IMR-90 (cell line): ENCODE data around the gene CREB5. TPM values are rescaled to one million over a fixed set of nuclear protein-coding genes. Genes with fewer than 3 reads are reported as not detected.

Experiments
- ATAC-seq: fragments of 200-7000 bp; cut with Tn5 transposase; 2 replicates; pipeline ENCODE4 v1.9.1; 2020; ENCODE audit warnings: low read depth, mild to moderate bottlenecking, moderate library complexity
- BruUV-seq: library from RNA; stranded (reverse); fragments of 400-500 nt; replicated peaks from 2 replicates; lab custom pipeline; 2021; lab: Mats Ljungman, UMichigan
- CTCF ChIA-PET: fragments of 300-600 bp; formaldehyde crosslinking; extraction: SDS; loops from one replicate; lab custom pipeline; 2021; ENCODE audit warnings: antibody characterized with exemption; lab: Yijun Ruan, JAX
- POLR2A ChIA-PET: fragments of 300-600 bp; sonication (Branson Sonifier 250); formaldehyde crosslinking; loops from one replicate; lab custom pipeline; 2022; ENCODE audit warnings: antibody characterized with exemption; ENCODE audit not compliant: unreplicated experiment; lab: Charles Lee
- DNase-seq: peaks from one replicate; pipeline ENCODE4 v3.0.0; 2013
- H2AFZ ChIP-seq: replicated peaks from 2 replicates; pipeline ENCODE3; 2013; ENCODE audit warnings: low read length, mild to moderate bottlenecking; ENCODE audit not compliant: poor library complexity
- H2AK5ac ChIP-seq: 2 replicates; pipeline ENCODE4 v1.6.1; 2013; ENCODE audit warnings: low read depth, low read length, inconsistent platforms
- H2AK9ac ChIP-seq: replicated peaks from 2 replicates; pipeline ENCODE3; 2013; ENCODE audit warnings: mild to moderate bottlenecking, low read depth, low read length, moderate library complexity; ENCODE audit not compliant: poor library complexity
- H2BK120ac ChIP-seq: 2 replicates; pipeline ENCODE4 v1.6.1; 2013; ENCODE audit warnings: low read depth, low read length, inconsistent platforms
- H2BK15ac ChIP-seq: 3 replicates; pipeline ENCODE4 v1.6.1; 2013; ENCODE audit warnings: low read depth, low read length, inconsistent platforms
- H2BK20ac ChIP-seq: 2 replicates; pipeline ENCODE4 v1.6.1; 2013; ENCODE audit warnings: low read depth, mild to moderate bottlenecking, inconsistent platforms, low read length, moderate library complexity
- H2BK5ac ChIP-seq: 2 replicates; pipeline ENCODE4 v1.6.1; 2013; ENCODE audit warnings: mild to moderate bottlenecking, low read depth, low read length, inconsistent platforms; ENCODE audit not compliant: poor library complexity, severe bottlenecking
- H3K14ac ChIP-seq: replicated peaks from 2 replicates; pipeline ENCODE4 v1.6.1; 2013; ENCODE audit warnings: low read depth, low read length, inconsistent platforms
- H3K18ac ChIP-seq: 2 replicates; pipeline ENCODE4 v1.6.1; 2013; ENCODE audit warnings: low read depth, low read length, control low read depth
- H3K23ac ChIP-seq: 2 replicates; pipeline ENCODE4 v1.6.1; 2013; ENCODE audit warnings: low read depth, low read length, inconsistent platforms
- H3K27ac ChIP-seq: 2 replicates; pipeline ENCODE4 v1.5.1; 2013; ENCODE audit warnings: mild to moderate bottlenecking, control low read depth, low read length; ENCODE audit not compliant: insufficient read depth
- H3K27me3 ChIP-seq: 2 replicates; pipeline ENCODE4 v1.6.1; 2013; ENCODE audit warnings: low read length; ENCODE audit not compliant: control insufficient read depth, insufficient read depth
- H3K36me3 ChIP-seq: 2 replicates; pipeline ENCODE4 v1.6.1; 2013; ENCODE audit warnings: low read length, mixed read lengths; ENCODE audit not compliant: control insufficient read depth, insufficient read depth
- H3K4ac ChIP-seq: 2 replicates; pipeline ENCODE4 v1.6.1; 2013; ENCODE audit warnings: low read depth, low read length, inconsistent platforms
- H3K4me1 ChIP-seq: 2 replicates; pipeline ENCODE4 v1.6.1; 2013; ENCODE audit warnings: low read length, mixed read lengths; ENCODE audit not compliant: control insufficient read depth, insufficient read depth
- H3K4me2 ChIP-seq: 2 replicates; pipeline ENCODE4 v1.6.1; 2013; ENCODE audit warnings: low read depth, mild to moderate bottlenecking, control low read depth, low read length, moderate library complexity
- H3K4me3 ChIP-seq: 2 replicates; pipeline ENCODE4 v1.5.1; 2013; ENCODE audit warnings: low read depth, mild to moderate bottlenecking, control low read depth, low read length, moderate library complexity; ENCODE audit not compliant: insufficient read depth
- H3K56ac ChIP-seq: 2 replicates; pipeline ENCODE4 v1.6.1; 2013; ENCODE audit warnings: low read length, inconsistent platforms; ENCODE audit not compliant: insufficient read depth; ENCODE audit errors: extremely low read depth
- H3K79me1 ChIP-seq, 2 experiments: 2 replicates each; pipeline ENCODE4 v1.6.1; 2013; ENCODE audit warnings: low read length in 2 of 2, inconsistent platforms in 1 of 2, low read depth in 1 of 2
- H3K9ac ChIP-seq: 2 replicates; pipeline ENCODE4 v1.6.1; 2013; ENCODE audit warnings: low read depth, low read length, control low read depth
- H3K9me1 ChIP-seq: 2 replicates; pipeline ENCODE4 v1.6.1; 2013; ENCODE audit warnings: low read length, inconsistent platforms; ENCODE audit not compliant: insufficient read depth
- H3K9me3 ChIP-seq: 2 replicates; pipeline ENCODE4 v1.6.1; 2013; ENCODE audit warnings: low read length; ENCODE audit not compliant: control insufficient read depth, insufficient read depth
- H4K20me1 ChIP-seq: 2 replicates; pipeline ENCODE4 v1.6.1; 2013; ENCODE audit warnings: low read length, inconsistent platforms; ENCODE audit not compliant: insufficient read depth
- H4K5ac ChIP-seq: 2 replicates; pipeline ENCODE4 v1.6.1; 2013; ENCODE audit warnings: mild to moderate bottlenecking, low read depth, low read length, control low read depth
- H4K8ac ChIP-seq, 2 experiments: 2 replicates each; pipeline ENCODE4 v1.6.1; 2013; ENCODE audit warnings: low read depth in 2 of 2, low read length in 2 of 2, control low read depth in 1 of 2, inconsistent platforms in 1 of 2
- H4K91ac ChIP-seq: 2 replicates; pipeline ENCODE4 v1.6.1; 2013; ENCODE audit warnings: low read depth, low read length, inconsistent platforms; ENCODE audit not compliant: insufficient read depth
- BHLHE40 ChIP-seq: fragments of 150-350 bp; IDR thresholded peaks from 2 replicates; pipeline ENCODE4 v1.6.1; 2016; ENCODE audit warnings: mild to moderate bottlenecking, low read depth, low read length
- CEBPB ChIP-seq: IDR thresholded peaks from 2 replicates; pipeline ENCODE4 v1.6.1; 2012; ENCODE audit warnings: low read depth, low read length, improper control_type of control experiment
- CHD1 ChIP-seq: IDR thresholded peaks from 2 replicates; pipeline ENCODE4 v1.6.1; 2012; ENCODE audit warnings: low read depth, low read length, improper control_type of control experiment
- FOS ChIP-seq: fragments of 150-350 bp; IDR thresholded peaks from 2 replicates; pipeline ENCODE4 v1.6.1; 2016; ENCODE audit warnings: low read depth, low read length
- MAFK ChIP-seq: IDR thresholded peaks from 2 replicates; pipeline ENCODE4 v1.6.1; 2012; ENCODE audit warnings: low read depth, low read length, improper control_type of control experiment
- MAZ ChIP-seq: IDR thresholded peaks from 2 replicates; pipeline ENCODE4 v1.6.1; 2012; ENCODE audit warnings: low read depth, mild to moderate bottlenecking, low read length, improper control_type of control experiment, moderate library complexity, borderline replicate concordance
- MXI1 ChIP-seq: IDR thresholded peaks from 2 replicates; pipeline ENCODE4 v1.6.1; 2012; ENCODE audit warnings: low read depth, mild to moderate bottlenecking, low read length, moderate library complexity, borderline replicate concordance
- NFE2L2 ChIP-seq: fragments of 150-350 bp; IDR thresholded peaks from 2 replicates; pipeline ENCODE4 v1.6.1; 2016; ENCODE audit warnings: low read depth, mild to moderate bottlenecking, low read length
- POLR2A ChIP-seq: IDR thresholded peaks from 2 replicates; pipeline ENCODE4 v1.6.1; 2012; ENCODE audit warnings: mild to moderate bottlenecking, low read depth, low read length
- RAD21 ChIP-seq: IDR thresholded peaks from 2 replicates; pipeline ENCODE4 v1.6.1; 2012; ENCODE audit warnings: low read length, improper control_type of control experiment
- RCOR1 ChIP-seq: IDR thresholded peaks from 2 replicates; pipeline ENCODE4 v1.6.1; 2012; ENCODE audit warnings: mild to moderate bottlenecking, low read length, improper control_type of control experiment; ENCODE audit not compliant: insufficient replicate concordance
- RFX5 ChIP-seq: IDR thresholded peaks from 2 replicates; pipeline ENCODE4 v1.8.0; 2012; ENCODE audit warnings: low read depth, mild to moderate bottlenecking, low read length, moderate library complexity
- SMC3 ChIP-seq: fragments of 150-350 bp; IDR thresholded peaks from 2 replicates; pipeline ENCODE4 v1.6.1; 2016; ENCODE audit warnings: low read depth, mild to moderate bottlenecking, antibody characterized with exemption, low read length, moderate library complexity
- USF2 ChIP-seq: fragments of 150-350 bp; IDR thresholded peaks from 2 replicates; pipeline ENCODE4 v1.6.1; 2017; ENCODE audit warnings: mild to moderate bottlenecking, antibody characterized with exemption, low read length, low read depth
- WGBS, 2 experiments: methylation state at CpG; one replicate each; pipeline versions ENCODE4 v1.1.5 to v1.1.7; 2013; ENCODE audit warnings: missing lambda C conversion rate in 2 of 2; ENCODE audit not compliant: insufficient read length in 1 of 2; ENCODE audit errors: extremely low coverage in 2 of 2; 5-methylcytosine and 5-hydroxymethylcytosine counted together
- dilution Hi-C: fragments of 300-500 bp; cut with HindIII; formaldehyde crosslinking; loops from one replicate; pipeline ENCODE4 v1.14.3; 2018; ENCODE audit warnings: low sequenced_read_pairs; ENCODE audit not compliant: unreplicated experiment
- in situ Hi-C: fragments of 300-500 bp; cut with MboI; formaldehyde crosslinking; loops from 3 replicates; pipeline ENCODE4 v1.14.3; 2019; ENCODE audit warnings: low sequenced_read_pairs, inconsistent platforms, mixed read lengths
- intact Hi-C: fragments of 100-400 bp; cut with micrococcal nuclease; formaldehyde crosslinking; loops from 2 replicates; pipeline ENCODE4 v1.10.0; 2022
- polyA plus RNA-seq, 3 experiments: library from polyadenylated mRNA; depleted of rRNA; stranded (reverse); fragments of >200 nt; gene quantifications; 2 replicates each; pipeline ENCODE4 v1.2.3, GENCODE V29; 2012; ENCODE audit warnings: low replicate concordance in 1 of 3
- total RNA-seq: library from RNA; depleted of rRNA; stranded (reverse); fragments of >200 nt; gene quantifications from 2 replicates; pipeline ENCODE4 v1.2.3, GENCODE V29; 2012
- TF ChIP-seq, protein P1 (sequence below): conservative IDR thresholded peaks from 2 replicates; pipeline ENCODE4 v1.5.1; 2012; ENCODE audit warnings: mild to moderate bottlenecking, low read depth, low read length, improper control_type of control experiment
- TF ChIP-seq, protein P2 (sequence below): fragments of 150-350 bp; IDR thresholded peaks from 2 replicates; pipeline ENCODE4 v1.6.1; 2016; ENCODE audit warnings: low read depth, mild to moderate bottlenecking, low read length, moderate library complexity, borderline replicate concordance

The CREB5 gene
- total and polyA plus RNA-seq, 2 of the 4 experiments (the other 2 are of a cell fraction) = 7.3 to 13.1 TPM

- Histone ChIP-seq H3K4me3 (no peak overlapping the region), H3K4ac (no peak overlapping the region), H3K23ac (no peak overlapping the region), H3K4me2 (no peak overlapping the region), H4K20me1 (no peaks in the 10 kb centered on the region), H3K36me3 (no peaks in the 10 kb centered on the region), H3K9ac (no peak overlapping the region), H2AK5ac (no peak overlapping the region), H3K9me1 (no peaks in the 10 kb centered on the region), H3K56ac (no peak overlapping the region), H3K27ac (no peak overlapping the region), H4K5ac (no peak overlapping the region), H4K91ac (no peak overlapping the region), H2BK15ac (no peak overlapping the region), H2AFZ (no peak overlapping the region), H2BK5ac (no peak overlapping the region), H2BK20ac (no peak overlapping the region), H3K4me1 (no peaks in the 10 kb centered on the region), H2AK9ac (no peak overlapping the region), H2BK120ac (no peak overlapping the region), H3K27me3 (no peaks in the 10 kb centered on the region; the same call in 1 of the 2 replicates), H3K79me1 (no peaks in the 10 kb centered on the region), H3K18ac (no peak overlapping the region), H3K9me3 (no peaks in the 10 kb centered on the region), H3K14ac (no peak overlapping the region), H4K8ac (no peak overlapping the region)
- no peak for ATAC-seq
- DNase-seq = no peak
- BruUV-seq = no TSS peak
- dilution Hi-C loops = no loop called here
- CTCF ChIA-PET = no interaction called here
- TF ChIP-seq BHLHE40 (no peak), RAD21 (no peak), MXI1 (no peak), SMC3 (no peak), MAFK (no peak), POLR2A (no peak), CHD1 (no peak), RFX5 (no peak), FOS (no peak), CEBPB (no peak), USF2 (no peak), MAZ (no peak), RCOR1 (no peak), NFE2L2 (no peak)
- TF ChIP-seq, protein P1, sequence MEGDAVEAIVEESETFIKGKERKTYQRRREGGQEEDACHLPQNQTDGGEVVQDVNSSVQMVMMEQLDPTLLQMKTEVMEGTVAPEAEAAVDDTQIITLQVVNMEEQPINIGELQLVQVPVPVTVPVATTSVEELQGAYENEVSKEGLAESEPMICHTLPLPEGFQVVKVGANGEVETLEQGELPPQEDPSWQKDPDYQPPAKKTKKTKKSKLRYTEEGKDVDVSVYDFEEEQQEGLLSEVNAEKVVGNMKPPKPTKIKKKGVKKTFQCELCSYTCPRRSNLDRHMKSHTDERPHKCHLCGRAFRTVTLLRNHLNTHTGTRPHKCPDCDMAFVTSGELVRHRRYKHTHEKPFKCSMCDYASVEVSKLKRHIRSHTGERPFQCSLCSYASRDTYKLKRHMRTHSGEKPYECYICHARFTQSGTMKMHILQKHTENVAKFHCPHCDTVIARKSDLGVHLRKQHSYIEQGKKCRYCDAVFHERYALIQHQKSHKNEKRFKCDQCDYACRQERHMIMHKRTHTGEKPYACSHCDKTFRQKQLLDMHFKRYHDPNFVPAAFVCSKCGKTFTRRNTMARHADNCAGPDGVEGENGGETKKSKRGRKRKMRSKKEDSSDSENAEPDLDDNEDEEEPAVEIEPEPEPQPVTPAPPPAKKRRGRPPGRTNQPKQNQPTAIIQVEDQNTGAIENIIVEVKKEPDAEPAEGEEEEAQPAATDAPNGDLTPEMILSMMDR = no peak
- TF ChIP-seq, protein P2, sequence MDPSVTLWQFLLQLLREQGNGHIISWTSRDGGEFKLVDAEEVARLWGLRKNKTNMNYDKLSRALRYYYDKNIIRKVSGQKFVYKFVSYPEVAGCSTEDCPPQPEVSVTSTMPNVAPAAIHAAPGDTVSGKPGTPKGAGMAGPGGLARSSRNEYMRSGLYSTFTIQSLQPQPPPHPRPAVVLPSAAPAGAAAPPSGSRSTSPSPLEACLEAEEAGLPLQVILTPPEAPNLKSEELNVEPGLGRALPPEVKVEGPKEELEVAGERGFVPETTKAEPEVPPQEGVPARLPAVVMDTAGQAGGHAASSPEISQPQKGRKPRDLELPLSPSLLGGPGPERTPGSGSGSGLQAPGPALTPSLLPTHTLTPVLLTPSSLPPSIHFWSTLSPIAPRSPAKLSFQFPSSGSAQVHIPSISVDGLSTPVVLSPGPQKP = no peak
- WGBS, 2 experiments = 67% methylated on average over 1 of the region's 4 CpGs; no CpG with 5 or more reads in 1 of the 2 experiments
- in situ Hi-C loops = no loop called here
- POLR2A ChIA-PET = no interaction called here
- intact Hi-C loops = no loop called here
Observed at GRCh38 chr7:28586736-28587135, 174.4 kb downstream of the CREB5 start.
